RPMI7951 (cell line): Measurements from ENCODE around the gene HRH3. TPM values are rescaled to one million over a fixed set of nuclear protein-coding genes. Genes with fewer than 3 reads are reported as not detected.

Experiments used
- DNase-seq: peaks from one replicate; pipeline ENCODE4 v3.0.0-alpha.2; 2012; ENCODE audit warnings: low read depth
- total RNA-seq: library from RNA; depleted of rRNA; stranded (reverse); fragments of >200 nt; shearing (Covaris generic); gene quantifications from 2 replicates; pipeline ENCODE4 v1.2.3, GENCODE V29; 2014

Gene HRH3
- total RNA-seq, 1 experiment from 2014 or later = not detected

GRCh38 chr20:62216636-62217566, 3.2 kb downstream of the HRH3 start:
- no peak for DNase-seq

DNA sequence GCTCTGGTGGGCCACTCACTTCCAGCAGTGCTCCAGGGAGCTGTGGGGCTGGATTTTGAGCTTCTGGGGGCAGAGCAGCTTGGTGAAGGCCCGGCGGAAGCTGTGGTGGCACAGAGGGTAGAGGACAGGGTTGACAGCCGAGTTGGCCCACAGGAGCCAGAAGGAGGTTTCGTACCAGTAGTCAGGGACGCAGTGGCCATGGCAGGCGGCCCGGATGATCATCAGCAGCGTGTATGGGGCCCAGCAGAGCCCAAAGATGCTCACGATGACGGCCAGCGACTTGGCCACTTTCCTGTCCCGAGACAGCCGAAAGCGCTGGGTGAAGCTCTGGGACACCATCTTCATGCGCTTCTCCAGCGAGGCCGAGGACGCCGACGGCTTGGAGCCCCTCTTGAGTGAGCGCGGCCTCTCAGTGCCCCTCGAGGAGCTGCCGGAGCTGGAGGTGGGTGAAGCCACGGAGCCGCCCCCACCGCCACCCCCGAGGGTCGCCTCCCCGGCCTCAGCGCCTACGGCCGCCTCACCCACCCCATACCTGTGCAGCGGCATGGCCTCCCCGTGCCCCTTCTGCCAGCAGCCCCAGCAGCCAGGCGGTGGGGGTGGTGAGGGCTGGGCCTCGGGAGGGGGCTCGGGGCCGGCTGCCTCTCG, 4.0 kb downstream of the HRH3 start:
- DNase-seq = no peak

- DNase-seq = no peak
These were observed 4.8 kb downstream of the HRH3 start for GRCh38 chr20:62215020-62215990.

- DNase-seq = no peak
These were observed 6.0 kb downstream of the HRH3 start for GRCh38 chr20:62214067-62214466.

DNA sequence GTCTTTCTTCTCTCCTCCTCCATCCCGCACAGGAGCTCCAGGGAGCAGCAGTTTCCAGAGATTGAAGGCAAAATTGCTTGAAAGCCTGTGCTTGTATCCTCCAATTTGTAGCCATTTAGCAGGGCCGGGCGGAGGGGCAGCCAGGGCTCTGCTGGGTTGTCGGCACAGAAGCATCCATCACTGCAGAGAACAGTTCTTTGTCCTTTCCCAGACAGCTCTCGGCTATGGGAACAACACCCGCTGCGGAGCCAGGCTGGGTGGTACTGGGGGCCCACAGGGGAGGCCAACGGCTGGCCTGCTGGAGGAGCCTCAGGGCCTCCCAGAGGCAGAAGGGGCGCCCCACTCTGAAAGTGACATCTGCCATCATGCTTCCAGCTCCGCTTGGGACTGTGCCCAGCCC, 7.8 kb downstream of the HRH3 start:
- no peak for DNase-seq

DNA sequence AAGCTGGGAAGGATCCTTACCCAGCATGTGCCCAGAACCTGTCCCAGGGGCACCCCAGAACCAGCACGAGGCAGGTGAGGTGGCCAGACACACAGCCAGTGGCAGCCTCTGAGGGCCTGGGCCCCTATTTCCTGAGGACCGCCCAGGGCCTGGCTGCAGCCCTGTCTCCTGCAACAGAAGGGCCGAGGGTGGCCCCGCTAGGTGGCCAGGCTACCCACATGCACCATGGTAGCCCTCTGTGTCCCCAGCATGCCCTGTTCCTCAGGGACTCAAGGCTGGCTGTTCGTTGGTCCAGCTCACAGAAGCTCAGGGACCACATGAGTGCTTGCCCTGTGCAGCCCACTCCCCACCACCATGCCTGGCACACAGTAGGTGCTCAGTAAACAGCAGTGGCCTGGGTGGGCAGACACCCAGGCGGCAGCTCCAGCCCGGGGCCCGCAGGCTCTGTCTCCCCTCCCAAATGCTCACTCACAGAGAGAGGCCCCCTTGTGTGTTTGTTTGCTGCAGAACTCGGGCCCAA, 8.2 kb downstream of the HRH3 start:
- no peak for DNase-seq

DNA sequence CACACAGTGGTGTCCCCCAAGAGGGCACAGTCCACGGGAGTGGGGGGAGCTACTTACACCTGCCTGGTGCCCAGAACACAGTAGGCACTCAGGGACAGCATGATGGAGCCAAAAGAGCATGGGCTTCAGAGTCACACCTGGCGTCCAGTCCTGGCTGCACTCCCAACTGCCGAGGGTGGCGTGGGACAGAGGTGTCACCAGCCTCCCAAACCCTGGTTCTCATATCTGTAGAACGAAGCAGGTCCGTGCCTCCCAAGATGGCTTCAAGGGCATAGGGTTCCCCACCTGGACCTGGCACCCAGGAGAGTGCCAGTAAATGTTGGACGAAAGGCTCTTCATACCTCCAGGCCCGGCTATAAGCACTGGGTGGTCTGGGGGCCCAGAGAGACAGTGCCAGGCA, 8.9 kb downstream of the HRH3 start:
- DNase-seq = no peak

GRCh38 chr20:62210496-62210855, 9.6 kb downstream of the HRH3 start:
- DNase-seq = no peak

GRCh38 chr20:62209850-62210495, 10.1 kb downstream of the HRH3 start:
- DNase-seq = no peak

DNA sequence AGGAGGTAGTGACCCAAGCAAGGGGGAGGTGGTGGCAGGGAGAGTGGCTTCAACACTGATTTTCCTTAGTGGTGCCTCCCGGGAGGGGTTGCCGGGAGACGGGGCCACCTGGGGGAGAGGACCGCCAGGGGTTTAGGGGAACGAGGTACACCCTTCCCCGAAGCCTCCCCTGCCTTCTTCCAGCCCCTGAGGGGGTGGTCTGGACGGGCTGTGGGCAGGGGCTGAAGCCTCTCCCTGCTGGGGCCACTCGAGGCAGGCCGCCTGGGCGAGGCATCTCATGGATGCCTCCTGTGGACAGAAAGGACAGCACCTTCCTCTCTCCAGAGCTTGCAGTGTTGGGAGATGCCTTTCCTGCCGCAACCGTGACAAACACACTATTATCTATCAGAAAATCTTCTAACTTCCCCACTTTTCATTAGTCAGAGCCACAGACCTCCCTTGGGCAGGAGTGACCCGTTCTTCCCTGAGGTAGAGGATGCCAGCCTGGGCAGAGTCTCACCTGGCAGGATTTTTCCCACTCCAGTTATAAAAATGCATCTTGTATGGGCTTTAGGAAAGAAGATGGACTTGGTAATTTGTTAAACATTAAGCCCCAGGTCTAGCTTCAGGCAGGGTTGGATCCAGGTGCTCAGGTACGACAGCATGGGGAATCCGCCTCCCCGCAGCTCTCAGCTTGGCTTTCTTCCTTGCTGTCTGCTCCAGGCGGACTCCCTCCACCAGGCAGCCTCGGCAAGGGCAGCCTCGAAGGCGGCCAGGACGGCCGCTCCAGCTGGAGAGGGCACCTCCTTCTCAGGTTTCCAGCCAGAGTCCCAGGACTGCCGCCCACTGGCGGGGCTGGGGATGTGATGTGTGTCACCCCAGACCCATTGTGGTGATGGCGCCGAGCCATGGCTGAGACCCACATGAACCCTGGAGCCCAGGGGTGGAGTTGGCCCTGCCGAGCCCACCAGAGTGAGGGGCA, 11.0 kb downstream of the HRH3 start:
- DNase-seq = peak; percentile 35

DNA sequence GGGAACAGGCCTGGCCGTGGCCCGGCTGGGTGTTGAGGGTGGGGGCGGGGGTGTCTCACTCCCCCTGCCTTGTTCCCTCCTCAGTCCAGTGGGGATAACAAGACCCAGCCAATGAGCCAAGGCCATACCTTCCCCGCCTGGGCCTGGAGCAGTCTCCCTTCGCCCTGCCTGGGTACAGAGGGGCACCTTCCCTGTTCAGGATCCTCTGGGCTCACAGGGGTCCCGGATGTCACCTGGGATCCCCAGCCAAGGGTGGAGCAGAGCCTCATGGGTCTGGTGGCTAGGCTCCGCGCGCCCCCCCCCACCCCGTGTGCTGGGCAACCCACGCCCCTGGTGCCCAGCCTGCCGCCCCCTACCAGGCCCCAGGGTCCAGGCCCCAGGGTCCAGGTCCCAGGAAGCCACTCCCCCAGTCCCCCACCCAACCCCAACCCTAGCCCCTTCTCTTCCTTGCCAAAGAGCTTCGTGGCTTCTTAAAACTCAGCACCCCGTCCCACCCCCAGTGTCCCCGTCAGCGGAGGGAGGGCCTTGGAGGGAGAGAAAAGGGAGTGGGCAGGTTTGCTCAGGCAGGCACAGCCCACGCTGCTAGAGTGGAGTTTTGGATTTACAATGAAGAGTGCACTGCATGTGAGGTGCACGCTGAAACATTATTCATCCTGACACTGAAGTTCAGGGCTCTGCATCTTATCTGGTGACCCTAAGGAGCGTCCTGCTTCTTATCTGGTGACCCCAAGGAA, 11.8 kb downstream of the HRH3 start:
- DNase-seq = no peak

- no peak for DNase-seq
These were observed 13.7 kb downstream of the HRH3 start for GRCh38 chr20:62206388-62206775.

DNA sequence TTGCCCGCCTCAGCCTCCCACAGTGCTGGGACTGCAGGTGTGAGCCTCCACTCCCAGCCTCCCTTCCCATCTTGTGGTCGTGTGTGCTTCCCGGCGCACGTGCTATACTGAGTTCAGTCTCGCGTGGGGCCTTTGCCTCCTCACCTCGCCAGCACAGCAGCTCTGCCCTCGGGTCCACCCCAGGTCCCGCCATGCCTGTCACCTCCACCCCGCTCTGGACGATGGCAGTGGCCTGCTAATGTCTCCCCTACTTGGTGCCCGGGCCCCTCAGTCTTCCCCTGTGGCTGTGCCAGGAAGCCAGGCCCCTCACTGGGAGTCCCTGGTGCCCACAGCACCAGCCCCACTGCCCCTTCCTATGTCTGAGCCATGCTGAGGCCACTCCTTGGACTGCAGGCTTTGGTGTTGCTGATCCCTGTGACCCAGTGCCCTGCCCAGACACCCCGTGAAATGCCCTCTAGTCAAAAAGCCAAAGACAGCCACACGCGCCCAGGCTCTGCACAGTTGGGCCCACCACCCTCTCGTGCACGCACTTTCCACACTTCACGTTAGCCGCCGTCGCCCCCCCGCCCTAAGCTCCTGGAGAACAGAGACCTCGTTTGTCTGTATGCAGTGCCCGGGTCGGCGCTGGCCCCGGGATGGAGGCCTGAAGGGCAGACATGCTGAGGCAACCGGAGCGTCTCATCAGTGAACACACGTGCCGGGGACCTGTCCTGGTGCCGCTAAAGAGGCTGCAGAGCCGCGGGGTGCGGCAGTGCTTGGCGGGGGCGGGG, 14.3 kb downstream of the HRH3 start:
- no peak for DNase-seq

- DNase-seq = no peak
These were observed 16.6 kb downstream of the HRH3 start for GRCh38 chr20:62203378-62204030.

DNA sequence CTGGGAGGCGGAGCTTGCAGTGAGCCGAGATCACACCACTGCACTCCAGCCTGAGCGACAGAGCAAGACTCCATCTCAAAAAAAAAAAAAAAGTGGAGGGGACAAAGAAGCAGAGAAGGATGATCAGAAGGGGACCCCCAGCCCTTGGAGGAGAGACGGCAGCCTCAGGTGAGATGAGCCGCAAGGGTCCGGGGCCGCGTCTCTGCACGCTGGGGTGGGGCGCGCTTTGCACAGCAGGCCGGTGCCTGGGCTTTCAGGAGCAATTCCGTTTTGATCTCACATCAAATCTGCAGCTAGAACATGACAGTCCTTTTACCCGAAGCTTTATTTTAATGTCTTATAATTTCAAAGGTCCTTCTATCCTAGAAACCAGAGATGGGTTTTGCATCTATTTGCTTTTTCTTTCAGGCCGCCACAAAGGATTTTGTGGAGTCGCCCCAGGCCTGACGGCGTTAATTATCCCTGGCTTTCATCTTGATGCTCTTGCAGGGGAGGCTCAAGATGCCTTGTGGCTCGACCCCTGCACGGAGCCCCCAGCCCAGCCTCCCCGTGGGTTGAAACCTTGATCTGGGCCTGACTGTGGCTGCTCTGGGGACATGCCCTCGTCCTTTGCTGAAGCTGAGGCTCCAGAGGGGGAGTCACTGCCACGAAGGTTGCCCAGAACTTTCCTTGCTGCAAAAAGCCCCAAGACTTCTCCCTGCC, 17.3 kb downstream of the HRH3 start:
- DNase-seq = no peak

GRCh38 chr20:62202083-62202395, 18.0 kb downstream of the HRH3 start:
- peak; percentile 85 for DNase-seq

DNA sequence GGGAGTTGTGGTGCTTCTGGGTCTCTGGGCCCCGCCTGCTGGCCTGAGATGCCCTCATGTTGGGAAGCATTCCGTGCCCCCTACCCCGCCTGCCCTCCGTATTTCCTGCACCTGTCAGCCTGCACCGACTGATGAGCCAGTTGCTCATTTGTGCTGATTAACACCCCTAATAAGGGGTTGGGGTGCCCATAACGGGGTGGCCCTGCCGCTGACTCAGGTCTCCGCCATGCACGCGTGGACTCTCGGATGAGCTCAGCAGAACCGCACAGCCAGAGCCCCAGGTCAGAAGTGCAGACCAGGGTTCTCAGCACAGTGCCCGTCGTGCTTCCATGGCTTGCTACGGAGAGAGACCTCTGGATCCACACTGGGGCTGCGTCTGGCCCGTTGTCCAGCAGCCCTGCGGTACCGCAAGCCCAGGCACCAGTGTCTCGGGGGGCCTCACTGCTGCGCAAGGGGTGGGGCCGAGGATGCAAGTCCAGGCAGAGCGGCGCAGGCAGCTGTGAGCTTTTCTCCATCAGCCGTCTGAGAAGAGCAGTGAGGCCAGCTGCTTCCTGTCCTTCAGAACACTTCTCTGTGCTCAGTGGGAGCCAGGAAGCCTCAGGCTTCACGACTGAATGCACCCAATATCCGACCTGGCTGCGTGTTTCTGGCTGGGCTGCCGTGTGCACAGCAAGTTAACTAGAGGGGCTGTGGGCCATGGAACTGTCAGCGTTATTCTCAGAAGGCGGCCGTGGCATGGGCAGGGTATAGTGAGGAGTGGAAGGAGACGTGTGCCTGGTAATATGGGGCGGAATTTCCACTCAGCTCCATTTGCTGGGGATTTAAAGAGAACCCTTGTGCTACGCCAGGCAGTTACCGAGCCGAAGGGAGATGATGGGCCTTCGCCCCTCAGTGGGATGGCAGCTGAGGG, 18.6 kb downstream of the HRH3 start:
- DNase-seq = no peak
